Fibroblast of upper back skin (primary cell): ENCODE measurements around the gene EEF1A2.

Experiments used
- DNase-seq: peaks from one replicate; pipeline ENCODE4 v3.0.0-alpha.2; 2013

Gene EEF1A2

GRCh38 chr20:63519668-63520503 lies 21.0 kb upstream of the EEF1A2 start:
- DNase-seq = peak; percentile 53

GRCh38 chr20:63518946-63519667 lies 20.2 kb upstream of the EEF1A2 start:
- no peak for DNase-seq

GRCh38 chr20:63518351-63518861 lies 19.5 kb upstream of the EEF1A2 start:
- no peak for DNase-seq

GRCh38 chr20:63517376-63518309 lies 18.8 kb upstream of the EEF1A2 start:
- no peak for DNase-seq

- DNase-seq = peak; percentile 9
Observed at GRCh38 chr20:63514520-63514919, 15.6 kb upstream of the EEF1A2 start.

DNA sequence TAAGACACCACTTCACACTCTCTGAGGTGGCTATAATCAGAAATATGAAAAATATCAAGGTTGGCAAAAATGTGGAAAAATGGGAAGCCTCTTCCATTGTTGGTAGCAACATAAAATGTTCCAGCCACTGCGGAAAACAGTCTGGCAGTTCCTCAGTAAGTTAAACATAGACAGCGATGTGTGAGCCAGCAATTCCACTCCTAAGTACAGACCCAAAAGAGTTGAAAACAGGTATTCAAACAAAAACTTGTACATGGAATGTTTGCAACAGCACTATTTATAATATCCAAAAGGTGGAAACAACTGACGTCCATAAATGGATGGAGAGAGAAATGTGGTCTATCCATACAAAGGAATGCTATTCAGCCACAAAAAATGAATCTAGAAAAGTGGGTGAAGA lies 14.3 kb upstream of the EEF1A2 start:
- no peak for DNase-seq

GRCh38 chr20:63509088-63509564 lies 10.2 kb upstream of the EEF1A2 start:
- no peak for DNase-seq

DNA sequence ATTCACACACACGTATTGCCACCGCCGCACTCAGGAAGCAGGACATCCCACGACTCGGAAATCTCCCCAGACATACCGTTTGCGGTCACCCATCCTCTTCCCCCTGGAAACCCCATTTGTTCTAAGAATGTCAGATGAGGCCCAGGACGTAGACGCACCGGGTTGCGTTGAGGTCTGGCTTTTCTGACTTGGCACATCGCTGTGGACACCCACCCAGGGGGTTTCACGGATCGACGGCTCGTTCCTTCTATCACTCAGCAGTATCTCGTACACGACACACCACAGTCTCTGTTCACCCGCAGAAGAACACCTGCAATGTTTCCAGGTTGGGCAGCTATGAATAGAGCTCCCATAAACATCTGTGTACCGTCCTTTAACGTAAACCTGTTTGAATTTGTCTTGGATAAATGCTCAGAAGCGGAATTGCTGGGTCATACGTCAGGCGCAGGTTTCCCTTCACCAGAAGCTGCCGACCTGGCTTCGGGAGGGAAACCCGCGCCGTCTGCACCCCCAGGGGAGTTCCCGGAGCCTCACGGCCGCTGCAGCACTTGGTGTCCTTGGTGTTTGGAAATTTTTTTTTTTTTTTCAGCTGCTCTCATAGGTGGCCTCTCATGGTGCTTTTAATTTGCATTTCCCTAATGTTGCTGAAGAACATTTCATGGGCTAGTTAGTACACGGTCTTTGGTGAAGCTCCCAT lies 9.3 kb upstream of the EEF1A2 start:
- DNase-seq = no peak

- no peak for DNase-seq
Observed at GRCh38 chr20:63507083-63507743, 8.3 kb upstream of the EEF1A2 start.

- DNase-seq = no peak
Observed at GRCh38 chr20:63505723-63506122, 6.8 kb upstream of the EEF1A2 start.

- DNase-seq = no peak
Observed at GRCh38 chr20:63505281-63505680, 6.4 kb upstream of the EEF1A2 start.

- no peak for DNase-seq
Observed at GRCh38 chr20:63504642-63505041, 5.8 kb upstream of the EEF1A2 start.

GRCh38 chr20:63503524-63503923 lies 4.6 kb upstream of the EEF1A2 start:
- no peak for DNase-seq

GRCh38 chr20:63502671-63503172 lies 3.8 kb upstream of the EEF1A2 start:
- no peak for DNase-seq

GRCh38 chr20:63501818-63502670 lies 3.2 kb upstream of the EEF1A2 start:
- no peak for DNase-seq

- DNase-seq = no peak
Observed at GRCh38 chr20:63500902-63501817, 2.3 kb upstream of the EEF1A2 start.

GRCh38 chr20:63500151-63500901 lies 1.4 kb upstream of the EEF1A2 start:
- DNase-seq = no peak

DNA sequence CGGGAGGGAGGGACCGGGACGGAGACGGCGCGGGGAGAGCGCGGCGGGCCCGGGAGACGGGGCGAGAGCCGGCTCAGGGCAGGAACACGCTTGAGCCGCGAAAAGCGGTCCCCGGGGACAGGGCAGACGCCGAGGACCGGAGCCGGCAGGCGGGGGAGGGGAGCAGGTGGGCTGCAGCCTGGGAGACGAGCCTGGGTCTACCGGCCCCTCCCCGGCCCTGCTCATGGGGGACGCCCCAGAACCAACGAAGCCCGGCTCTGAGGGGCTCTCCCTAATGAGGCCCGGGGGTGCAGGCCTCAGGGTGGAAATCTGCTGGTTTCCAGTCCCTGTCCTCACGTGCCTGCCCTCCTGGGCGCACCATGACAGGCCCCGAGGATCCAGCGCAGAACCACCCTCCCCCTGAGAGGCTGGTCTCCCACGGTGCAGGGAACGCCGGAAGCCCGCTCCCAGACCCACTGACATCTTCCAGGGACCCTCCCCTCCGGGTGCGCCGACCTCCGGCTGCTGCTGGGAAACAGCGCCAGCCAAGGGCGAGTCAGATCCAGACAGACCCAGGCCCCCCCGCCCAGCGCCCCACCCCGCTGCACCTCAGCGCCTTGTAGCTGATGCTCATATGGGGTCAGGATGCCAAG lies 571 bp upstream of the EEF1A2 start:
- DNase-seq = no peak
